Measurements from ENCODE around the gene XIRP2.

The XIRP2 gene, protein sequence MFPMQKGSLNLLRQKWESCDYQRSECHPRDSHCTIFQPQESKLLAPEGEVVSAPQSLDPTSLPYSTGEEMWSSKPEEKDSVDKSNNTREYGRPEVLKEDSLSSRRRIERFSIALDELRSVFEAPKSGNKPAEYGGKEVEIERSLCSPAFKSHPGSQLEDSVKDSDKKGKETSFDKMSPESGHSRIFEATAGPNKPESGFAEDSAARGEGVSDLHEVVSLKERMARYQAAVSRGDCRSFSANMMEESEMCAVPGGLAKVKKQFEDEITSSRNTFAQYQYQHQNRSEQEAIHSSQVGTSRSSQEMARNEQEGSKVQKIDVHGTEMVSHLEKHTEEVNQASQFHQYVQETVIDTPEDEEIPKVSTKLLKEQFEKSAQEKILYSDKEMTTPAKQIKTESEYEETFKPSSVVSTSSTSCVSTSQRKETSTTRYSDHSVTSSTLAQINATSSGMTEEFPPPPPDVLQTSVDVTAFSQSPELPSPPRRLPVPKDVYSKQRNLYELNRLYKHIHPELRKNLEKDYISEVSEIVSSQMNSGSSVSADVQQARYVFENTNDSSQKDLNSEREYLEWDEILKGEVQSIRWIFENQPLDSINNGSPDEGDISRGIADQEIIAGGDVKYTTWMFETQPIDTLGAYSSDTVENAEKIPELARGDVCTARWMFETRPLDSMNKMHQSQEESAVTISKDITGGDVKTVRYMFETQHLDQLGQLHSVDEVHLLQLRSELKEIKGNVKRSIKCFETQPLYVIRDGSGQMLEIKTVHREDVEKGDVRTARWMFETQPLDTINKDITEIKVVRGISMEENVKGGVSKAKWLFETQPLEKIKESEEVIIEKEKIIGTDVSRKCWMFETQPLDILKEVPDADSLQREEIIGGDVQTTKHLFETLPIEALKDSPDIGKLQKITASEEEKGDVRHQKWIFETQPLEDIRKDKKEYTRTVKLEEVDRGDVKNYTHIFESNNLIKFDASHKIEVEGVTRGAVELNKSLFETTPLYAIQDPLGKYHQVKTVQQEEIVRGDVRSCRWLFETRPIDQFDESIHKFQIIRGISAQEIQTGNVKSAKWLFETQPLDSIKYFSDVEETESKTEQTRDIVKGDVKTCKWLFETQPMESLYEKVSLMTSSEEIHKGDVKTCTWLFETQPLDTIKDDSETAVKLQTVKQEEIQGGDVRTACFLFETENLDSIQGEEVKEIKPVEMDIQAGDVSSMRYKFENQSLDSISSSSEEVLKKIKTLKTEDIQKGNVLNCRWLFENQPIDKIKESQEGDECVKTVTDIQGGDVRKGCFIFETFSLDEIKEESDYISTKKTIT (N-terminal part only)

DNA sequence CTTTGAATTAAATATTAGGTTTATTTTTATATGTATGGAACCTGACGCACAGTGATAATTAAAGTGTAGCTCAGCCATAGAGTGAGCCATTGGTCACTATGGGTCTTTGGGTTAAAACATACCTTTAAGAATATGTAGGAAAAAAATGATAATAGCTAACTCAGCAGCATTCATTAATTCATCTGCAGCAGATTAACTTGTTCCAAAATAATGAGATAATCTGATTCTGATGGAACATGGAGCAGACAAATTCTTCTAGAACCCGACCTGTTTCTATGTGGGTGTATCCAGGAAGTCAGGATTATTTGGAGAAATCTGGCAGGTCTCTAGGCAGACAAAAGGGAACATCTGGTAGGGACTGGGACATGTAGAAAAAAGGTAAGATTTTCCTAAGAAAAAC, at the start of gene XIRP2:
XIRP2 (plus strand) TSS at position 301 of the 400 bp plus-strand sequence. CDS start 15,003 bp downstream, outside the sequence.
- DNase-seq = no peak

DNA sequence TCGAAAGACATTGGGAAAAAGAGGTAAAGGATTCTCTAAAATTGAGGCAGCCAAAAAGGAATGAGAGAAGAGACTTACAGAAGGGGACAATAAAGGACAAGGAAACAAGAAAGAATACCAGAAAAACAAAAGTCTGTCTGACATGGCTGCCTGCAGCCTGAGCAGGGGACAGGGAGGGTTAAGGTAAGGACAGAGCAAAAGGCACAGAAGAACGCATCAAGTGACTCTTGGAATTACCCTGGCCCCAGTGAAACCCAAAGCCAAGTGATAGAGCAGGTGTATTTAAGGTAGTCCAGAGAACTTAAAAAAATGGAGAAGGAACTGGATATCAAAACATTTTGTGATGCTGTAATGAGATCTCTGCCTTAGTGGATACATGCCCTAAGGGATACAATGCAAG, 47.1 kb upstream of the XIRP2 start:
- DNase-seq = no peak

DNA sequence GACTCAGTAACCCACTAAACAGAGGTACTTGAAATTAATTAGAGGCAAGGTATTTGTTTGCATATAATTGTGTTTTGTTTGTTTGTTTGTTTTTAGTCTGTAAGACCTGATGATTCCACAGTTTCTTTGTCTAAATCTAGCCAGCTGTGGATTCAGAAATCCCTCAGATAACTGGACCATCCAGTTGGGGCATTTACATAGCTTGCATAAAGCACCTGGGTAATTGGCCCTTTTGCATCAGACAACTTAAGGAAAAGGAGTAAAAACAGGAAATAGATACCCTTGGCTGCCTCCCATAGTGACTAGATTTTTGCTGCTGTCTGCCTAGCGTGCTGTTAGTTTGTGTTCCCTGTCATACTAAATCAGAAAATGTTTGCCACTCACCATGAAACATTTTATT, 46.6 kb upstream of the XIRP2 start:
- peak; percentile 42 for DNase-seq

DNA sequence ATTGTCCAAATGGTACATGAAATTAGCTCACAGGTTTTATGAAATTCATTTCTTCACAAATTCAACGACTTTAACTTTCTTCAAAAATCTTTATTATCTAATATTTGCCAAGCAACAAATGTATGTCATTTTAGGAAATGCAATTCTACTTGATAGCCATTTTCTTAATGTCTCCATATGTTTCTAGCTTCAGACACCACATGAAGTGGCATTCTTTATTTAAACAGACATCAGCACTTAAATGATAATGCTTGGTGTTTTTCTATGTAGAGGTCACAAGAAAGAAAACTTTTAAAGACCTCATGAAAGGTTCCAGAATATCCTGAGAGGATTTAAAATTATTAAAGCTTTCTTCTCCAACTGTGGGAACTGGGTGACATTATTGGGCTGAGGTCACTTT, 44.2 kb upstream of the XIRP2 start:
- no peak for DNase-seq

DNA sequence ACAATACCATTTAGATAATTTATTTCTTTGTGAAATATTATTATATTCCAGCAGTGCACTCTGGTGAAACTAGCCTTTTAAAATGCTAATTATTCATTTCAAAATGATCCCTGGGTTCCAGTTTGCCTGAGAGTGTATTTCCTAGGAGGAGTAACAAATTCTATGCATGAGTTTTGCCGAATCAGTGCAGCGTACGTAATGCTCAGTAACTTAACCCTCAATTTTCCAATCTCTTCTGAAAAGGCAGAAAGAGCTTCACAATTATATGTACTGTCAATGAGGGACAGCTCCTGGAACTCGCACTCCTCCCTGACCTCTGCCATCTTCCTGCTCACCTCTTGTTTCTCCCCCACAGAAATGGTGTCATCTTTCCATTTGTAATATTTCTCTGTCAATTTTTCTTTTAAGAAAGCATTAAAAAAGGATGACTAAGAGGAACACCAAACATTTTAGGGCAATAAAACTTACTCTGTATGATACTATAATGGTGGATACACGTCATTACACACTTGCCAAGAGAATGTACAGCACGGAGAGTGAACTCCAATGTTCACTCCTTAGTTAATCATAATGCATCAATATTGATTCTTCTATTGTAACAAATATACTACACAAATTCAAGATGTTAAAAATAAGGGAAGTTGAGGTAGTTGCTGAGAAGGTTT, 25.7 kb upstream of the XIRP2 start:
- DNase-seq = peak; percentile 73

DNA sequence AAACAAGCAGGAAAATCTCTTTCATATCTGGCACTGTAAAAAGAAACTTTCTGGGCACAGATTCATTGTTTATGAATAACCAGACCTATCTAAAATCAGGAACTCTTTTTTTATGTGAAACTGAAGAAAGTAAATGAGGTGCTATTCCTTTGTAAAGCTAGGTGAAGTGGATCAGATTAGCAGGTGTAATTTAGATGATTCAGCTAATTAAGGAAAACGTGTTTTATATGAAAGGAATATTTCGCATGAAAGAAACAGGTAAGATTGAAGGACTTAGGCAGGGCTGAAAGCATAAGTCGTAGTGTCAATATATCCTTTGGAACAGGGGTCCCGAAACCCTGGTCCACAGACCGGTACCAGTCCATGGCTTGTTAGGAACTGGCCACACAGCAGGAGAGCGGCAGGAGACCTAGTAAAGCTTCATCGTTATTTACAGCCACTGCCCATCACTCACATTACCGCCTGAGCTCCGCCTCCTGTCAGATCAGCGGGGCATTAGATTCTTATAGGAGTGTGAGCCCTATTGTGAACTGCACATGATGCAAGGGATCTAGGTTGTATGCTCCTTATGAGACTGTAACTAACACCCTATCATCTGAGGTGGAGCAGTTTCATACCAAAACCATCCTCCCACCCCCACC, 20.3 kb upstream of the XIRP2 start:
- peak; percentile 54 for DNase-seq

DNA sequence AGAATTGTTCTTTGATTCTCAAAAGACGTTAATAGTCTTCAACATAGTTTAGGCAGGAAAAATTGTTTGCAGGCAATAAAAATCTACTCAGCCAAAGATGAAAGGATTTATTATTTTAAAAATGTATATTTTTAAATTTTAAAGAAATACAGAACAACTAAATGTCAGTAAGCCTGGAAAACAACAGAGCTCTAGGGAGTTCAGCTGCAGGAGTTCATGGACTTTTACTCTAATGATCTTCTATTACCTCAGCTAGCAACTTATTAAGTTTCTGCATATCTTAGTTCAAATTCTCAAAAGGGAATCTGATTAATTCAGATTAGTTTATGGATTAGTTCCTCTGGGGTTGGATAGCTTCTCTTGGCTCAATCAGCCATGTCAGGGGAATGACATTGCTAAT, 17.9 kb upstream of the XIRP2 start:
- no peak for DNase-seq

DNA sequence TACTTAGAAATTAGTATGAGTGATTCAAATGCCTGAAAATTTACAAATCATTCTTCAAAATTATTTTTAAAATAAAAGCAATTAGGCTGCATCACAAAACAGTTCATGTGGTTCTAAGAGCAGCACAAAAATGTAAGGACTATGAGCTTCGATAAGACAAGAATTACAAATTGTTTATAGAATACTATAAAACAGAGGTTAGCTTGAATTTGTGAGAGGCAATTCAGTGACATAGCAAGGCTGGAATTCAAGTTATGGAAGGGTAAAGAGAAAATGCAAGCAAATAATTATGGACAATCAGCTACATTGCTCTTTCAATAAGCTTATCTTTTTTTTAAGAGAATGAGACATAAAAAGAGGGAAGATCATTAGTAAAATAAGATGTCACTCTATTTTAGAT, 7.1 kb upstream of the XIRP2 start:
- DNase-seq = no peak

DNA sequence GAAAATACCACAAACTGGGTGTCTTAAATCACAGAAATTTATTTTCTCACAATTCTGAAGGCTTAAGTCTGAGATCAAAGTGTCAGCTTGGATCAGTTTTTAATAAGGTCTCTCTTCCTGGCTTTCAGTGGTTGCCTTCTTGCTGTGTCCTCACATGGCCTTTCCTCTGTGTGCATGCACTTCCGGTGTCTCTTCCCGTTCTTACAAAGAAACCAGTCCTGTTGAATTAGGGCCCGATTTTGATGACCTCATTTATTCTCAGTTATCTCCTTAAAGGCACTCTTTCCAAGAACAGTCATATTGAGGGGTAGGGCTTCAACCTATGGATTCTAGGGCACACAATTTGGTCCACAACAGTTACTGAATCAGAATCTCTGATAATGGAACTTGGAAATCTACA, 5.4 kb upstream of the XIRP2 start:
- DNase-seq = no peak

DNA sequence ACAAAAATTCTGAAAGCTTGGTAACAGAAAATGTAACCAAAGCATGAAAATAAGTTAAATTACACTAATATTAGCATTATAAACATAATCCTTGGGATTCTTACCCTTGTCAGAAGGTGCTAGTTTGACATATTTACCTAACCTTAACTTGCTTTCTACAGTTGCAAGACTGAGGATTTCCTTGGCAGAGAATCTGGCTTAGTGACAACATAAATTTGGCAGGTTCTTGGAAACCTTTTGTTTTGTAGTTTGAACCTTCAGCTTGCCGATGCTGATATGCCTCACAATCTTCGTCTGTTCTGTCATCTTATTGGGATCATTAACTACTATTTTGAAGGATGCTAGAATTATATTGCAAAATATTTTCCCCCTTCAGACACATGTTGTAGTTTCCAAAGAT, 3.4 kb downstream of the XIRP2 start:
- peak; percentile 14 for DNase-seq

DNA sequence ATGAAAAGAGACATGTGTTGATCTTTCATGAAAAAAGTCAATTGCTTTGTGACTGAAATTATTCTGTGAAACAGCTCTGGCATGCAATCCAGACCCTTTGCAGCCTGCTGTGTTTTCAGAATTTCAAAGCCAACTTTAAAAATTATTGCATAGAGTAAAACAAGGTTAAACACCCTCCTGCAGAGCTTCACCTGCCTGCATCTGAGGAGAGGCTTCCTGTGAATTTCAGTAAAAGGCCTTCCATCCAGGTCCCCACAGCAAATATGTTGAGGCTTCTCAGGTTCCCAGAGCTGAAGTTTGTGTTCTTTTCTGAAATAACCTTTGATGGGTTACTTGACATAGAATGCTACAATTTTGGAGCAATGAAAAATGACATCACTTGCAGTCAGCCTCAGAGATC, 4.1 kb downstream of the XIRP2 start:
- peak; percentile 37 for DNase-seq

DNA sequence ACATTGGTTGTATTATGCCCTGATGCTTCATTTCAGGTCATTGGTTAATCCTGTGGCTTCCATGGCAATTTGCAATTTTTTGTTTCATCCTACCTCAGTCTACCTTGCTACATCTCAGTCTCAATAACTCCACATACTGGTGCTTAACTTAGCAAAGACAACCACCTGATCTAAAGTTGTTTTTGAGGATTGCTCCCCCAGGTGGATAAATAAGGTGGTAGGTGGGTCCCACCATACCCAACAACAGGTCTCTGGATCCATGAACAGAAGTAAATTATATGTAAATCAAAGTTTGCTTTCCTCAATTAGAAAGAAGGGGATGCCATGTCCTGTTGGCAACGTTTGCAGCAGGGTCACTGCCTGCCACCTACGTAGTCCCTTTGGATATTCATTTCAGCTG, 7.0 kb downstream of the XIRP2 start:
- DNase-seq = peak; percentile 7

DNA sequence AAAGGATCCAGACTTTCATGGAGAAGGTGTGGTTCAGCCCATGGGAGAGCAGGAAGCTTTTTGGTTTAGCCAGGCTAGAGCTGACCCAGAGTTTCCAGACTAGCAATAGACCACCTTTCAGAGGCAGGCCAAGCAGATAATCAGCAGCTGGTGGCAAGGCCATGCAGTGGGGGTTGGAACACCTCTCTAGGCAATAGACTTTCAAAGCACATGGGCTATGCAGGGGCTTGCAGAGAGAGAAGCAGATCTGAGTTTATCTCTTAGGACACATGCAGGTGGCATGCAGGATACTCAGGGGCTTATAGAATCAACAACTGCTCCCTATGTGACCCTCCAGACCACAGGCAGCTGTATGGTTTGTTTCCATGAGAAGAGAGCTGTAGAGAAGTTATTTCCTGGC, 9.4 kb downstream of the XIRP2 start:
- DNase-seq = no peak

DNA sequence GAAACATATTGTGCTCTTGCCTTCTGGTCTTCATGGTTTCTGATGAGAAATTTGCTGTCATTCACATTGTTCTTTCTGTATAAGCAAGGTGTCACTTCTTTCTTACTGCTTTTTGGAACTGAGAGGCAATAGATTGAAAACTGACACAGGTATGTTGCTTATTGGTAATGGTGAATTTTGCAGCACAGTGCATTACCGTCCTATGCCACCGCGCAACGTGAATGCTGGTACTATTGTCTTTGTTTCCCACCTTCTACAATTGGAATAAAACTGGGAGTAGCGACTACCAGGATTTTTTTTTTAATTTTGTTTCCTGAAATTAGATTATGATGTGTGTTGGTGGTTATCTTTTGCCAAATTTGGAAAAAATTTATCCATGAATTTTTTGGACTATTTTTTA, 11.4 kb downstream of the XIRP2 start:
- DNase-seq = no peak

DNA sequence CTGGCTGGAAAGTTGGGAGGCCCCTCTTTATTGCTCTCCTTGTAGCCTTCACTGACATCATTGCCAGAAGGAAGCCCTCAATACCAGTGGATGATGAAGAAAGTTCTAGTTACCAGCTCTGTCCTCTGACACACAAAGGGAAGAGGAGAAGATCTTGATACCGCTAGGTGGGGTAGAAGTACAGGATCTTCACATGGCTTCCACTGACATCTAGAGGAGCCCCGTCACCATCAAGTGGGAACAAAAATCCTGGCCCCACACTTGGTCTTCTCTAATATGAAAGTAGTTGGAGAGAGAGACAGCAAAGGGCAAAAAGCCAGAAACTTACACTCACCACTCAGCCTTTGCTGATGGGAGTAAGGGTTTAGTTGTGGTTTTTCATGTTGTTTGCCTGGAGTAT, 12.4 kb downstream of the XIRP2 start:
- DNase-seq = no peak

DNA sequence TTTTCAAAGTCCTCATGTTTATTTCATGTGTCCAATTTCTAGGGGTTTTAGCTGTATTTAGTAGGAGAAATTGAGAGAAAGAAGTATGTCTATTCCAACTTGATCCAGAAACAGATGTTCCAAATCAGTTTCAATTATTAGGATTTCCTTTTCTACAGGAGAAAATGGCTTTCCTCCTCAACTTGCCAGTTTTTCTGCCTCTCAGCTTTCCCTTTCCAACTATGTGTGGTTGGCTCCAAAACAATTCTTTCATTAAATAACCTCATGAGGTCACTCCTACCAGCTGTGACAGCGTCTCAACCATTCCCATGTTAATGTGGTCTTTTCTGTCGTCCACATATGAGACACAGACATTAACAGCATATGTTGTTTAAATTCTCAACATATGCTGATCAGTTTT, 13.1 kb downstream of the XIRP2 start:
- DNase-seq = no peak

DNA sequence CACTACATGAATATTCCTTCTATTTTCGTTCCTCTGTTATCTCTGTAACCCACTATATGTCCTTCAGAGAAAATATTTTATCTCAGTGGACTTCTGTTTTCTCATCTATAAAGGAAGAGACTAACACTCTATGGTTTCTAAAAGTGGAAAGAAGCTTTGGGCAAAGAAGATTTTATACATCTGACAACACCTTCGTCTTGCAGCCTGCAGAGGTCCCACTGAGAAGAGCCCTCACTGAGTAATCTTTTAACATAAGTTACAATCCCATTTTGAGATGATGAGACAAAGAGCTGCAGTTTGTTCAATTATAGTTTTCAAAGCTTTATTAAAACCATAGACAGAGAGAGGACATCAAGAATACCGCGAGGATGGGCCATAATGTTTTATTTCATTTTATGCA, 28.7 kb downstream of the XIRP2 start:
- DNase-seq = no peak

DNA sequence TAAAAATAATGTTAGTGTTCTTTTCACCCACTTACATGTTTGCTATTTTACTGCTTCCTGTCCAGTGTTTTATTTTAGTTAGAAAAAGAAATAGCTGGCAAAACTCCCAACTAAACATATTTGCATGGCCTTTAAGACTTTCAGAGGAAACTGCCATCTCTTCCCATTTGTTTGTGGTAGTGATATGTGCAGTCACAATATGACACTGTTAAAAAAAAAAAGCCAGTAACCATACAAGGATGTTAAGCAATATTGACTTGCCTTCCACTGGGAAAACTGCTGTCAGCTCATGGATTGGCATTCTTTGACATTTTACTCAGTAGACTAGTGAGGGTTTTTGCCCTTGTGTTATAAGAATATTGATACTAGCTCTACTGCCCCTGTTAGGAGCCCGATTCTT, 29.1 kb downstream of the XIRP2 start:
- peak; percentile 1 for DNase-seq

DNA sequence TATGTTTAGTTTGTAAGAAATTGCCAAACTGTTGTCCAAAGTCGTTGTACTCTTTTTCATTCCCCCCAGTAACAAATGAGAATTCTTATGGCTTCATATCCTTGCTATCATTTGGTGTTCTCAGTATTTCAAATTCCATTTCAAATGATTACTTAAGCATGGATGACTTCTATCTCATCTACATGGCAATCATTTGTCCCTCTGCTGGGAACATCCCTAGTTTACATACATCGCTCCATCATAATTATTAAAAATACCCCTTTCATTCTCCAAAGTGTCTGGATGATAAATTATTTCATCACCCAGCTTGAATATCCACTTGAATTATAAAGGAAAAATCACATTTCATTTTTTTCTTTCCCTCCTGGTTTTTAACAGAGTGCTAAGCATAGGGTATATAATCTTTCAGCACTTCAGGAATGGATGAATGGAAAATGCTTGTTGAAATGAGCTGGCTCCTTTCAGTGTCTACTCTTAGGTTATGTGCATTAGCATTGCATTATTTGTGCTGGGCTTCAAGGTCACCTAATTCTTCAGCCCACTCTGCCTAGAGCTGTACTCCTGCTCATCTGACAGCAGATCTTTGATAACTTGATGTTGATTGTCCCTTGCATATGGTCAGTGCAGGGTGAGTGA, 33.1 kb downstream of the XIRP2 start:
- no peak for DNase-seq

DNA sequence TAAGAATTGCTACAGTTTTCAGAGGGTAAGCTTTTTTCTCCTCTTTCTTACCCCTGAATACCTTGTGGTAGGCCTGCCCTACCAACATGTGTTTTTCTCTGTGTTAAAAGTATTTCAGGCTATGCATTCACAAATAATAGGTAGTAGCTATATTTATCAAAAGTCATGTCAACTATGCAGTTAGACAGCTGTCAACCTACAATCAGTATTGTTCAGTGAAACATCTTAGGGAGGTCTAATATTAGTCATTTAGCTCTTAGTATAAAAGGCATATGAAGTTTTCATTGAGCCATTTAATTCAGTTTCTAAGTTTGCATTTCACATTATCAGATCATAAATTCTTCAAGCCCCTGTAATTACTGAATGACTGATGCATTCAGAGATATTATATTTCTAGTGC, 36.7 kb downstream of the XIRP2 start:
- no peak for DNase-seq

DNA sequence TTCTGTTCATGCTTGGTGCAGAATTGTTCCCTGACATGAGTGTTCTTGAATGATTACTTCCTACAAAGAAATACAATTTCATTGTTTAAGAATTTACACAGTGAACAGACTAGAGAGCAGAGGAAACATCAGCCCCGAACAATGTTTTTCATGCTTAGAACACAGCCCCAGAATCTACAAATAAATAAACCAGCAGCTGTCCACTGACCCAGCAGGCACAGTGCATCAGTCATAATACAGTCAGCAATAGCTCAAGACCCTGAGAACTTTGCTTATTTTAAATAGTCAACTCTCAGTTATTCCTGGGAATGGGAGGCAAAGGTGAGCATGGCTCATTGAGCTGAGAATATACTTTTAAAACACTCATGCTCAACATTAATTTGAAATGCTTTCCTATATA, 38.4 kb downstream of the XIRP2 start:
- no peak for DNase-seq

DNA sequence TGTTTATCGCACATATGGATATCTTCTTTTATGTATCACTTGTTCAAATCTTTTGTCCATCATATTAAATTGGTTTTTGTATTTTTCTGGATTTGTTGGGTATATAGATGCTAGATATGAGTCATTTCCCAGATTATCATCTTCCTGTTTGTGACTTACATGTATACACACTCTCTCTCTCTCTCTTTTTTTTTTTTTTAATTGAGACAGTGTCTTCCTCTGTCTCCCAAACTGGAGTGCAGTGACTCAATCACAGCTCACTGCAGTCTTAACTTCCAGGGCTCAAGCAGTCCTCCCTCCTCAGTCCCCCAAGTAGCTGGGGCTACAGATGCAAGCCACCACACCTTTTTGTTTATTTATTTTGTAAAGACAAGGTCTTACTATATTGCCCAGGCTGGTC, 43.8 kb downstream of the XIRP2 start:
- DNase-seq = no peak
